ENCODE data around the gene TRIM15. TPM values are rescaled to one million over a fixed set of nuclear protein-coding genes. Genes with fewer than 3 reads are reported as not detected.

The TRIM15 gene
- total and polyA plus RNA-seq, 9 of the 15 experiments (the other 6 are each of a cell fraction or from before 2014, with no cell fraction given) = 0.06 to 2.6 (median 0.83) TPM

GRCh38 chr6:30202366-30202765, 39.0 kb downstream of the TRIM15 start:
- intact Hi-C loops (cut with micrococcal nuclease) (no loop called here), in situ Hi-C loops (cut with MboI) (no loop called here)
- Histone ChIP-seq H3K4me3 (no peak overlapping the region), H2AFZ (ENCODE audit: low read depth, low read length) (no peak overlapping the region), H3K4me2 (ENCODE audit: insufficient read depth, low read length) (no peak overlapping the region), H3K27me3 (ENCODE audit: control insufficient read depth in 2 of 2, insufficient read depth in 2 of 2, low read length in 2 of 2) (peaks cover 21 to 51% of the 10 kb centered on the region in 2 experiments), H3K4me1 (replicated peaks in 1 of 2; ENCODE audit: control insufficient read depth in 2 of 2, insufficient read depth in 2 of 2, low read length in 2 of 2) (peaks cover 0 to 7% of the 10 kb centered on the region in 2 experiments; a peak in 2 of 5 replicates), H3K36me3 (ENCODE audit: control insufficient read depth, insufficient read depth, low read length) (no peaks in the 10 kb centered on the region), H3K9me1 (ENCODE audit: control insufficient read depth, insufficient read depth, low read length) (no peaks in the 10 kb centered on the region), H3K9me3 (replicated peaks; ENCODE audit: control insufficient read depth, insufficient read depth, low read depth, low read length) (no peaks in the 10 kb centered on the region), H3K79me2 (ENCODE audit: control insufficient read depth, insufficient read depth, low read length) (no peaks in the 10 kb centered on the region), H3K27ac (ENCODE audit: extremely low read depth, low read depth, low read length) (no peak overlapping the region), H3K9ac (ENCODE audit: insufficient read depth in 1 of 2, low read depth in 2 of 2, low read length in 2 of 2) (no peak overlapping the region), H4K20me1 (replicated peaks; ENCODE audit: control insufficient read depth, insufficient read depth, low read length) (no peaks in the 10 kb centered on the region; the same call in 1 of the 2 replicates)
- peak; percentile 15 for FAIRE-seq
- no peak for ATAC-seq
- DNase-seq (ENCODE audit: extremely low read depth in 1 of 4, low spot score in 3 of 4) = no peak
- TF ChIP-seq DACH1 (IDR thresholded peaks at IDR 0.05; ENCODE audit: partially characterized antibody) (no peak), ZNF644 (tag; IDR thresholded peaks at IDR 0.05; ENCODE audit: low read depth) (no peak), FOXJ3 (CRISPR knock-in tag; IDR thresholded peaks at IDR 0.05) (no peak), USF1 (CRISPR knock-in tag; IDR thresholded peaks at IDR 0.05) (no peak), AFF4 (CRISPR knock-in tag; IDR thresholded peaks at IDR 0.05) (no peak), NFIC (IDR thresholded peaks at IDR 0.05) (no peak), POU5F1 (IDR thresholded peaks at IDR 0.05; ENCODE audit: borderline replicate concordance, low read depth, low read length, partially characterized antibody) (no peak), NFRKB (IDR thresholded peaks at IDR 0.05; ENCODE audit: low read depth) (no peak), U2AF2 (optimal IDR thresholded peaks at IDR 0.05; ENCODE audit: low read depth, low read length) (no peak), CXXC5 (CRISPR knock-in tag; IDR thresholded peaks at IDR 0.05) (no peak)
- ChIA-PET POLR2A (interaction anchor here (1.0 kb wide), 1 partner anchor 14 kb away, joined by 3 read pairs; no protein-coding TSS in a partner anchor), CTCF (ENCODE audit: low intra/inter-chr PET ratio) (no interaction called here)
- 28% methylated on average over 4 of the region's 4 CpGs for WGBS (ENCODE audit: insufficient coverage, low coverage, missing lambda C conversion rate)
- no TSS peak for BruUV-seq (replicated peaks)

All from K562 (cell line).